Endothelial cell of umbilical vein (primary cell): ENCODE measurements around the gene ATG7. TPM values are rescaled to one million over a fixed set of nuclear protein-coding genes. Genes with fewer than 3 reads are reported as not detected.

Experiments used
- BruUV-seq: library from RNA; stranded (reverse); fragments of 400-500 nt; replicated peaks from 2 replicates; lab custom pipeline; 2021; lab: Mats Ljungman, UMichigan
- CTCF ChIA-PET: fragments of 300-600, 350-600 bp; sonication (Branson Sonifier 250); formaldehyde crosslinking; loops from one replicate; lab custom pipeline; 2021; ENCODE audit warnings: antibody characterized with exemption, inconsistent platforms; lab: Charles Lee
- POLR2A ChIA-PET: fragments of 300-600, 350-600 bp; sonication (Branson Sonifier 250); formaldehyde crosslinking; loops from one replicate; lab custom pipeline; 2021; ENCODE audit warnings: antibody characterized with exemption, inconsistent platforms; lab: Charles Lee
- DNase-seq: peaks from one replicate; pipeline ENCODE4 v3.0.0-alpha.2; 2011; ENCODE audit warnings: low read depth, low spot score
- FAIRE-seq: peaks from 2 replicates; lab custom pipeline; 2011; peaks lifted over from hg19 to GRCh38; lab: Jason Lieb, UNC
- H2AFZ ChIP-seq: 2 replicates; pipeline ENCODE4 v1.6.0; 2012; ENCODE audit warnings: low read depth, low read length, control low read depth, inconsistent platforms
- H3K27ac ChIP-seq: 2 replicates; pipeline ENCODE4 v1.5.1; 2011; ENCODE audit warnings: low read depth, mild to moderate bottlenecking, control low read depth, low read length, moderate library complexity; ENCODE audit not compliant: insufficient read depth
- H3K27me3 ChIP-seq, 2 experiments: 2 replicates each; pipeline versions ENCODE4 v1.6.0 to v1.6.1; 2011; ENCODE audit warnings: low read length in 2 of 2, mixed read lengths in 1 of 2; ENCODE audit not compliant: control insufficient read depth in 2 of 2, insufficient read depth in 2 of 2
- H3K36me3 ChIP-seq, 2 experiments: 2 replicates in 1 of 2; 3 replicates in 1 of 2; pipeline ENCODE4 v1.5.1; 2011; ENCODE audit warnings: low read length in 2 of 2, mild to moderate bottlenecking in 1 of 2, moderate library complexity in 1 of 2; ENCODE audit not compliant: control insufficient read depth in 2 of 2, insufficient read depth in 2 of 2; ENCODE audit errors: extremely low read depth in 1 of 2
- H3K4me1 ChIP-seq: 3 replicates; pipeline ENCODE4 v1.5.1; 2011; ENCODE audit warnings: mild to moderate bottlenecking, low read length; ENCODE audit not compliant: control insufficient read depth, insufficient read depth; ENCODE audit errors: extremely low read depth
- H3K4me2 ChIP-seq: 2 replicates; pipeline ENCODE4 v1.6.1; 2011; ENCODE audit warnings: low read length, control low read depth, mixed read lengths; ENCODE audit not compliant: insufficient read depth
- H3K4me3 ChIP-seq, 3 experiments: fragments of 200-600 bp in 1 of 3; sonication (generic), shearing (Covaris generic) in 1 of 3; replicated peaks in 1 of 3; 2 replicates each; pipeline ENCODE4 v1.5.1; 2011 to 2016; ENCODE audit warnings: control low read depth in 3 of 3, low read length in 3 of 3, mild to moderate bottlenecking in 2 of 3, inconsistent platforms in 1 of 3, low read depth in 1 of 3, moderate library complexity in 1 of 3; ENCODE audit not compliant: insufficient read depth in 1 of 3
- H3K79me2 ChIP-seq: 2 replicates; pipeline ENCODE4 v1.6.0; 2012; ENCODE audit warnings: low read length, inconsistent platforms; ENCODE audit not compliant: control insufficient read depth, insufficient read depth
- H3K9ac ChIP-seq: replicated peaks from 2 replicates; pipeline ENCODE3; 2011; ENCODE audit warnings: low read length, control low read depth; ENCODE audit not compliant: insufficient read depth; ENCODE audit errors: extremely low read depth
- H3K9me1 ChIP-seq: replicated peaks from 3 replicates; pipeline ENCODE4 v1.6.0; 2011; ENCODE audit warnings: mild to moderate bottlenecking, low read length; ENCODE audit not compliant: control insufficient read depth, insufficient read depth; ENCODE audit errors: extremely low read depth
- H3K9me3 ChIP-seq: replicated peaks from 2 replicates; pipeline ENCODE4 v1.5.1; 2012; ENCODE audit warnings: low read length, inconsistent platforms; ENCODE audit not compliant: control insufficient read depth, insufficient read depth
- H4K20me1 ChIP-seq: replicated peaks from 2 replicates; pipeline ENCODE3; 2011; ENCODE audit warnings: mild to moderate bottlenecking, low read length; ENCODE audit not compliant: control insufficient read depth, insufficient read depth; ENCODE audit errors: extremely low read depth
- CTCF ChIP-seq, 2 donors: IDR thresholded peaks; 1 replicate in 1 of 2; 2 replicates in 1 of 2; pipeline ENCODE4 v1.5.1; 2011; ENCODE audit warnings: low read length in 2 of 2, mild to moderate bottlenecking in 2 of 2, moderate library complexity in 2 of 2, control low read depth in 1 of 2, inconsistent platforms in 1 of 2, low read depth in 1 of 2; ENCODE audit not compliant: insufficient read depth in 1 of 2; ENCODE audit errors: extremely low read depth in 1 of 2
- EZH2 ChIP-seq: IDR thresholded peaks from 2 replicates; pipeline ENCODE4 v1.6.1; 2012; ENCODE audit warnings: borderline replicate concordance, low read depth, mild to moderate bottlenecking, moderate library complexity, low read length, inconsistent platforms; ENCODE audit not compliant: severe bottlenecking
- FOS ChIP-seq: IDR thresholded peaks from 2 replicates; pipeline ENCODE4 v1.6.1; 2011; ENCODE audit warnings: mild to moderate bottlenecking, low read length, moderate library complexity, borderline replicate concordance; ENCODE audit not compliant: insufficient read depth
- GATA2 ChIP-seq: IDR thresholded peaks from 2 replicates; pipeline ENCODE4 v1.7.0; 2011; ENCODE audit warnings: low read depth, mild to moderate bottlenecking, moderate library complexity, mixed read lengths, low read length; ENCODE audit not compliant: insufficient read length, insufficient read depth
- JUN ChIP-seq: IDR thresholded peaks from 2 replicates; pipeline ENCODE4 v1.6.1; 2011; ENCODE audit warnings: borderline replicate concordance, low read depth; ENCODE audit not compliant: insufficient read length, insufficient read depth
- MAX ChIP-seq: IDR thresholded peaks from 2 replicates; pipeline ENCODE4 v1.6.1; 2011; ENCODE audit not compliant: insufficient read depth, insufficient read length
- MYC ChIP-seq: IDR thresholded peaks from one replicate; pipeline ENCODE4 v1.6.1; 2011; ENCODE audit warnings: mild to moderate bottlenecking, low read depth, low read length
- POLR2A ChIP-seq: IDR thresholded peaks from 2 replicates; pipeline ENCODE4 v1.6.1; 2012; ENCODE audit warnings: low read depth, mild to moderate bottlenecking, control low read depth, low read length
- POLR2AphosphoS5 ChIP-seq: IDR thresholded peaks from 2 replicates; pipeline ENCODE4 v1.6.1; 2012; ENCODE audit warnings: low read depth, mild to moderate bottlenecking, control low read depth, low read length, moderate library complexity; ENCODE audit not compliant: insufficient read depth
- dilution Hi-C: fragments of 300-500 bp; cut with MboI; formaldehyde crosslinking; loops from one replicate; pipeline ENCODE4 v1.15.0; 2019; ENCODE audit warnings: low sequenced_read_pairs; ENCODE audit not compliant: extremely low pct_ligation_motif_present
- intact Hi-C: fragments of 100-400 bp; cut with micrococcal nuclease; formaldehyde crosslinking; loops from one replicate; pipeline ENCODE4 v1.10.0; 2022
- polyA plus RNA-seq, 4 experiments: library from polyadenylated mRNA; depleted of rRNA in 3 of 4; stranded (reverse) in 3 of 4; unstranded in 1 of 4; fragments of >200 nt; gene quantifications; 2 replicates each; pipeline versions ENCODE4 v1.2.1 to v1.2.3, GENCODE V29; 2011 to 2012; ENCODE audit warnings: missing spikeins in 1 of 4
- total RNA-seq: library from RNA; stranded (reverse); gene quantifications from 2 replicates; pipeline ENCODE4 v1.2.3, GENCODE V29; 2021

ATG7 gene
- total and polyA plus RNA-seq, 2 donors (not counting 3 experiments of a cell fraction or from before 2014, with no cell fraction given): 30.8 to 48.3 TPM

DNA sequence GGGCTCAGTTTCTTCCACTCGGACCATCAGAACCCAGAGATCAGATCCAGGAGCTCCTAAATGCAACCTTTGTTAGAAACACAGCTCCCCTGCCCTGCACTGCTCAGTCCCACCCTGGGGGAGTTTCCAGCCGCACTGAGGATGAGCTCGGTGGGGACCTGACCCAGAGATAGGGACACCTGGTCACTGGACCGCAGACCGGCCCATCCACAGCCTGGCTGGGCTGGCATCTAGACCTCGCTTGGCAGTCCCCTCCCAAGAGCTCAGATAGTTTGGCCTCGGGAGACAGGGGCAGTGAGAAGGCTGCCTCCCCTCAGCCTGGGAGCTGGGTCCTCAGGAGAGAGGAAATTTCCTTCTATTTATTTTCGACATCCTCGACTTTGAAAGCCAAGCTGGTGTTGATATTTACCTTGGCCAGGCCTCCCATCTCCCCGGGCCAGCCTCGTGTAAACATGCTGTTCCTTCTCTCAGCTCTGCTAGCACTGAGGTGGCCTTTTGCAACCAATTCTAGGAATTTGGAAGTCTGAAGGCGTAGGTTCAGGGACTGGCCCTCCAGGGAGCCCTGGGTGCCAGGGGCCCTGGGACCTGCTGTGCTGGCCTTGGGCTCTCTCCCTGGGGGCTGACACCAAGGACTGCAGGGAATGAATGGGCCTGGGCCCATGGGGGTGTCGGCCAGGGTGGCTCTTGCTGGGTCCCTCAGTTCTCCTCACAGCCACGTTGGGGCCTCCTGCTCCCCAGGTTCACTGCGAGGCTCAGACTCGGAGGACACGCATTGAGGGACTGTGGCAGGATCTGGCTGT, 281.4 kb downstream of the ATG7 start:
- Histone ChIP-seq H3K36me3 (peaks cover 2 to 21% of the 10 kb centered on the region in 2 experiments), H3K9ac (no peak overlapping the region), H3K9me1 (no peaks in the 10 kb centered on the region), H3K79me2 (peaks cover 23% of the 10 kb centered on the region), H2AFZ (no peak overlapping the region), H3K9me3 (no peaks in the 10 kb centered on the region), H3K27me3 (no peaks in the 10 kb centered on the region), H3K4me2 (no peak overlapping the region), H3K4me3 (no peak overlapping the region), H3K27ac (no peak overlapping the region), H3K4me1 (peaks cover 34% of the 10 kb centered on the region), H4K20me1 (no peaks in the 10 kb centered on the region)
- no peak for TF ChIP-seq FOS
- TF ChIP-seq MAX: no peak
- TF ChIP-seq POLR2AphosphoS5: no peak
- no peak for TF ChIP-seq CTCF (IDR thresholded peaks at IDR 0.05; ENCODE audit: extremely low read depth in 1 of 2, insufficient read depth in 1 of 2, low read depth in 1 of 2, low read length in 2 of 2)
- no peak for TF ChIP-seq MYC
- TF ChIP-seq JUN: no peak
- no peak for TF ChIP-seq GATA2
- TF ChIP-seq POLR2A: no peak
- TF ChIP-seq EZH2: no peak
- ChIA-PET POLR2A (no interaction called here), CTCF (interaction anchor here (1.0 to 3.4 kb wide), 5 partner anchors 15 to 174 kb away, joined by 3 to 19 read pairs (median 3); partner anchors contain the start of gene VGLL4)
- FAIRE-seq (peak; percentile 47), DNase-seq (peak; percentile 46)
- dilution Hi-C loops (no loop called here), intact Hi-C loops (no loop called here)
- no TSS peak for BruUV-seq
